NCI-H2107 treated with DMSO at 0.1 percent for 48 hours (cell line): ENCODE measurements around the gene POU2F2.
"Not testable (repeated sequence)": the region's sequence is repeated elsewhere in the genome, so short reads cannot be mapped to it uniquely, and the experiment has no call there.

ENCODE experiments used
- DNase-seq: peaks from one replicate; lab custom pipeline; 2025; ENCODE audit not compliant: unreplicated experiment; lab: John Stamatoyannopoulos, UW

Gene POU2F2

DNA sequence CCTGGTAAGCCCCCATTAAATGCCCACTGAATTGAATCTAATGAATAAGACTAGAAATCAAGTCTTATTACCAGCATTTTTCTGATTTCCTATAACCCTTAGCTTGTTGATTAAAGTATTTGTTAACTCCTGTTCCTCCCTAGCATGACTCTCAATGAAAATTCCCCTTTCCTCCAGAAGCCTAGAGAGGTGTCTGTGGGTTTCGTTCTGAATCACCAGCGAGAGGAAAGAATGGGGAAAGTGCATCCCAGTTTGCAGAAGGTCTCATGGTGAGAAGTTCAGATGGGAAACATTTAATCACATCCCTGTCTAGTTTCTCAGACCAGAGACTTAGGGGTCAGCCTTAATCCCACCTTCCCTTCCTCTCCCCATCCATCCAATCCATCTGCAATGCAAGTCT lies 26.9 kb downstream of the POU2F2 start:
- no peak for DNase-seq

- DNase-seq: no peak
Observed at GRCh38 chr19:42102877-42103276, 29.4 kb downstream of the POU2F2 start.

GRCh38 chr19:42100241-42100640 lies 32.0 kb downstream of the POU2F2 start:
- DNase-seq: not testable (repeated sequence)

DNA sequence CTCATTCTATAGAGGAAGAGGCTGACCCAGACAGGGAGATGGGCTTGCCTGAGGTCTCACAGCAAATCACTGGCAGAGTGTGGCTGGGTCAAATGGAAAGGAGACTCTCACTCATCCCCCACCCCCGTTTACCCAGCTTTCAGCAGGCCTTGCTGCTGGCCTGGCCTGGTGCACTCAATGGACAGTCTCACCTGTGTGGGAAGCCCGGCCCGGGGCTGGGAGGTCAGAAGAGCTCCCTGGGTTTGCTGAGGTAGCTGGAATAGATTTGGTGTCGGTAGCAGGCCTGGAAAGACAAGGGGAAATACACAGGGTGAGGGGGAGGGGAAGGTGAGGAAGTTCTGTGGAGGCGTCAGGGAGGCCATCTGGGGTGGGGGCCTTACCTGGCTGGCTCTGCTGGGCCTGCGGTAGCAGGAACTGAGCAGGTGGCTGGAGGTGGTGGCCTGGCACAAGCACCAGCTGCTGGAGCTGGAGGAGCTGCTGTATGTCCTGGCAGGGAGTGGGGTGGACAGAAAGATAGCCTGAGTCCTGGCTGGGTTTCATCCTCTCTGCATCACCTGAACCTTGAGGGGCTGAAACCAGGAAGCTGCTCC lies 32.8 kb downstream of the POU2F2 start:
- DNase-seq: no peak

DNA sequence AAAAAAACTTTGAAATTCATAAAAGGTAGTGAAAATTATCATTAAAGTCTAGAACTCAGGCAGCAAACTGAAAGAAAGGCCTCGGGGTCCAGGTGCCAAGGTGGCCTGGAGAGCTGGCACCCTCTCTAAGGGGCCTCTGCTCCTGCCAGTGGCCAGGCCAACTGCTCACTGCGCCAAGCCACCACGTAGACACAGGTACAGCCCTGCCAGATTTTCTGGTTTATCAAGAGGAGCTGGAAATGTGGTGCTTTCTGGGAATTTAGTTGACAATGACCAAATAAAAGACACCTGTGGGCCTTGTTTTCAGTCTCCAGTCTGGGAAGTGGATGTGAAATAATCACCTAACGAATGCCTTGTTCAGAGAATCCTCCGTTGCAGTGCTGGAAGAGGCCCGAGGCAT lies 33.5 kb downstream of the POU2F2 start:
- no peak for DNase-seq

- no peak for DNase-seq
Observed at GRCh38 chr19:42097461-42097860, 34.8 kb downstream of the POU2F2 start.

DNA sequence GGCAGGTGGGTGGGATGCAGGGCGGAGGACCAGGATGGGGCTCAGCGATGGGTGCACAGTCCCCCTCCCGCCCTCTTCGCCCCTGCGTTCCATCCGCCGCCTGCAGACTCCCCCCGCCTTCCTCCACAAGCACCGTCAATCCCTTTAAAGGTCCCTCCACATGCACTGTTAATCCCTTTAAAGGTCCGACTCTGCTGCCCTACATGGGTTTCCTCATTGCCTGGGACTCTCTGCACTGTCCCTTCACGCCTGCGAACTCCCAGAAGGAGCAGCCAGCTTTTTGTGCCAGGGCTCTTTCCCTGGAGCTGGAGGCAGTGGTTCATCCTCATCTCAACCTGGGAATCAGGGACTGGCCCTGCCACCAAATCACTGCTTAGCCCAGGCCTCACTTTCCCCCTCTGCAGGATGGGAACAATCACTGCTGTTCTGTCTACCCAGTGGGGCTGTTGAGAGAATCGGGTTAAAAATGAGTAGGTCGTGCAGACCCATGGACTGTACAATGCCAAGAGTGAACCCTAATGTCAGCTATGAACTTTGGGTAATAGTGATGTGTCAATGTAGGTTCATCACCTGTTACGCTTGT lies 35.9 kb downstream of the POU2F2 start:
- no peak for DNase-seq

DNA sequence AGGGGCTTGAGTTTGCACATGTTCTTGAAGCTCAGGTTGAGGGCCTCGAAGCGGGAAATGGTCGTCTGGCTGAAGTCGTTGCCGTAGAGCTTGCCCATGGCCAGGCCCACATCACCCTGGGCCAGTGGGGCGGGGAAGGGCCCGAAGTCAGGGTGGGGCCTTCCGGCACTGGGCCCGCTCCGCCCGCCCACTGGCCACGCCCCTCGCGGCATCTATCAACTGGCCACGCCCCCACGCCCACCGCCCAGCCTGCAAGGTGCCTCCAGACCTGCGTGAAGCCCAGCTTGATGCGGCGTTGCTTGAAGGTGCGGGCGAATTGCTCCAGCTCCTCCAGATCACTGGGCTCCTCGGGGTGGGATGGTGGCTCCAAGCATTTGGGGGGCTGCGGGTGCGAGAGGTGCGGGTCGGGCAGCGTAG lies 36.4 kb downstream of the POU2F2 start:
- DNase-seq: no peak

GRCh38 chr19:42095142-42095813 lies 37.0 kb downstream of the POU2F2 start:
- no peak for DNase-seq

GRCh38 chr19:42093926-42094325 lies 38.3 kb downstream of the POU2F2 start:
- DNase-seq: no peak

GRCh38 chr19:42093505-42093904 lies 38.7 kb downstream of the POU2F2 start:
- no peak for DNase-seq

GRCh38 chr19:42092350-42092749 lies 39.9 kb downstream of the POU2F2 start:
- DNase-seq: peak; percentile 83

DNA sequence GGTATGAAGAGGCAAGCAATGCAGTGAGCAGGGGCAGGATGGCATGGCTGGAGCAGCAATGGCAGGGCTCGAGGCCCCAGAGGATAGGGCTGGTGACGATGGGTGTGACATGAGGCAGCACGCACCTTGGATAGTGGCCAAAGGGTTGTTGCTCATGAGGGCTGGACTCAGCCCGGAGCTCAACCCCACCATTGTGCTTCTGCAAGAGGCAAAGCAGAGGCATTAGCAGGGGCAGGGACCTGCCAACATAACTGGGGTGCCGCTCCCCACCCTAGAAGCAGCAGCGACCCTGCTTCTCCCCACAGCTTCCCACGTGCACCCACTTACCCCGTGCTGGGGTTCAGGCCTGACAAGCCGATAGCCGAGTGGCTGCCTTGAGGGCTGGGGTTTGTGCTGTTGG lies 40.5 kb downstream of the POU2F2 start:
- DNase-seq: no peak

- no peak for DNase-seq
Observed at GRCh38 chr19:42091300-42091699, 40.9 kb downstream of the POU2F2 start.

- no peak for DNase-seq
Observed at GRCh38 chr19:42090672-42091071, 41.6 kb downstream of the POU2F2 start.

DNA sequence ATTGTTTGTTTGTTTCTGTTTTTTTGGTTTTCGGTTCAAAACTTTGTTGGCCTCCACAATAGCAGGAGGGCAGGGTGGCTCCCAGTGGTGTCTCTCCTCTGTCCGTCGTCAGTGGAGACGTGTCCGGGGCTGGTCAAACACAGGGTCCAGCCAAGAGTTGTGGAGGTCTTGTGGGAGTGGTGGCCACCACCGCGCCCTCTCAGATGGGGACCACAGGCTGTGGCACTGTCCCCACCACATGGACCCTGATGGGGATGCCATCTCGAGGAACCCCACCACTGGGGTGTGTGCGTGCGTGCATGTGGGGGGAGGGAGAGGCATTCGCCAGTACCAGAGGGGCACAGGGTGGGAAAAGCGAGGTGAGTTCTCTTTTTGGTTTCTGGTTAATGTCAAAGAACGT lies 42.5 kb downstream of the POU2F2 start:
- no peak for DNase-seq

DNA sequence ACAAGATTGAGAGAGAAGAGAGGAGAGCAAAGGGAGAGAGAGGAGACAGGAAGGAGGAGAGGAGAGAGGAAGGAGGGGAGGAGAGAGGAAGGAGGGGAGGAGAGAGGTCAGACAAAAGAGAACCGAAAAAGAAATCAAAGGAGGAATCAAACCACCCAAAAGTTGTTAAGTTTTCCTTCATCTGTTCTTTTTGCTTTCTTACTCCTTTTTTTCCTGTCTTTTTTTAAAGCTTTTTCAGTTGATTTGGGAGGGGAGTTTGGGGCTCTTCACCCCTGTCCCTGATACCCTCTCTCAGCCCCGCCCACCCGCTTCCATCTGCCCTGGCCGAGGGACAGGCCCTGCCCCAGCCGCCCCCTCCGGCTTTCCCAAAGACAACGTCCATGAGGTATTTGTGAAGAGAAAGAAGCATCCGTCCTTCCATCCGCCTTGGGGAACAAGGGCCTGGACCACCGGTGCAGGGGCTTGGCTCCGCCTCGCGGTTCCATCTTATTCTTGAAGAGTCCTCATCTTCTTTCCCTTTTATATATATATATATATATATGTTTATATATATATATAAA lies 43.0 kb downstream of the POU2F2 start:
- DNase-seq: no peak

DNA sequence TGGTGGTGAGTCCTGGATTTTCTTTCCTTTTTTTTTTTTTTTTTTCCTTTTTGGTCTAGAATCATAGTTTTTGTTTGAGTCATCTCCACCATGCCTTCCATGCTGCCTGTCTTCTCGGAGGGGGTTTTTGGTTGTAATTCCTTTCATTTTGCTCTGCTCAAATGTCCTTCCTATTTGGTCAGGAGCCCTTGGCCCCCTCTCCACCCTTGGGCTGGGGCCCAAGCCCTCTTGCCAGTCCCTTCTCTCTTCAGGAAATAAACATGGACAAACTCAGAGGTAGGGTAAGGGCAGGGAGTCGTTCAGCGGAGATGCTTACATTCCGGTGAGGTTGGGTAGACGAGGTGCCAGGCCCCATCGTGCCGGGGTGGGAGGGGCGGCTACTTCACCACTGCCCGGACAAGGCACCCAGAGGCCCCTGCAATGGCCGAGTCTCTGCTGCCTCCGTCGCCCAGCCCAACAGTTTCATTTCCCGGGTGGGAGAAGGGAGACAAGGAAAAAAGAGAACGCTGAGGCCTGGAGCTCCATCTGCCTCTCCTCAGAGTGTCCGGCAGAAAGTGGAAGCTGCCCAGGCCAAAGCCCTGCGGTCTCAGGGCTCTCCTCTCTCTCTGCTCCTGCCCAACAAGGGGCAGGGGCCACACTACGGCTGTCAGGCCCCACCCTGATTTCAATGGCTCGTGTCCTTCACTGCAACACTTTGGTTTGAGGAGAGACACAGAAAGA lies 43.6 kb downstream of the POU2F2 start:
- no peak for DNase-seq

- DNase-seq: no peak
Observed at GRCh38 chr19:42086770-42087550, 45.3 kb downstream of the POU2F2 start.

GRCh38 chr19:42086188-42086736 lies 46.0 kb downstream of the POU2F2 start:
- no peak for DNase-seq

DNA sequence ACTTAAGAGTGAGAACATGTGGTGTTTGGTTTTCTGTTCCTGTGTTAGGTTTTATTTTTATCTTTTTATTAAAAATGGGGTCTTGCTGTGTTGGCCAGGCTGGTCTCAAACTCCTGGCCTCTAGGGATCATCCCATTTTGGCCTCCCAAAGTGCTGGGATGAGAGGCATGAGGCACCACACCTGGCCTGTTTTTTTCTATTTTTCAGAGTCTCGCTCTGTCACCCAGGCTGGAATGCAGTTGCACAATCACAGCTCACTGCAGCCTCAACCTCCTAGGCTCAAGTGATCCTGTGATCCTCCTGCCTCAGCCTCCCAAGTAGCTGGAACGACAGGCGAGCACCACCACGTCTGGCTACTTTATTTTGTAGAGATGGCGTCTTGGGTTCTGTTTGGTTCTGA lies 48.7 kb downstream of the POU2F2 start:
- DNase-seq: no peak
